AG09309 (cell line): ENCODE data around the gene SH3GLB2.

Source experiments
- DNase-seq: peaks from one replicate; pipeline ENCODE4 v3.0.0-alpha.2; 2010; ENCODE audit warnings: low read depth
- H3K4me3 ChIP-seq: 2 replicates; pipeline ENCODE4 v1.5.1; 2011; ENCODE audit warnings: mild to moderate bottlenecking, low read depth, low read length, moderate library complexity; ENCODE audit not compliant: control insufficient read depth
- CTCF ChIP-seq: IDR thresholded peaks from 2 replicates; pipeline ENCODE4 v1.5.1; 2011; ENCODE audit warnings: mild to moderate bottlenecking, low read depth, low read length, inconsistent platforms; ENCODE audit not compliant: insufficient read depth, control insufficient read depth; ENCODE audit errors: missing control alignments

Gene SH3GLB2

GRCh38 chr9:129053020-129053419, 24.9 kb upstream of the SH3GLB2 start:
- DNase-seq = no peak
- TF ChIP-seq CTCF = no peak
- no peak overlapping the region for H3K4me3 ChIP-seq

- no peak for TF ChIP-seq CTCF
- no peak for DNase-seq
- no peak overlapping the region for H3K4me3 ChIP-seq
Observed at GRCh38 chr9:129052592-129052991, 24.5 kb upstream of the SH3GLB2 start.

- DNase-seq = no peak
- TF ChIP-seq CTCF = no peak
- H3K4me3 ChIP-seq = no peak overlapping the region
Observed at GRCh38 chr9:129042016-129042415, 13.9 kb upstream of the SH3GLB2 start.

GRCh38 chr9:129040113-129040643, 12.0 kb upstream of the SH3GLB2 start:
- no peak for TF ChIP-seq CTCF
- no peak for DNase-seq
- H3K4me3 ChIP-seq = no peak overlapping the region

GRCh38 chr9:129038109-129038852, 10.2 kb upstream of the SH3GLB2 start:
- no peak for TF ChIP-seq CTCF
- peak overlapping the region; percentile 98; the same call in 1 of the 2 replicates for H3K4me3 ChIP-seq
- DNase-seq = no peak

- no peak for DNase-seq
- no peak for TF ChIP-seq CTCF
- H3K4me3 ChIP-seq = peak overlapping the region; percentile 98
Observed at GRCh38 chr9:129037767-129038098, 9.6 kb upstream of the SH3GLB2 start.
